Measurements from ENCODE around the gene TELO2.

GRCh38 chr16:1505073-1505844 lies 12.1 kb downstream of the TELO2 start:
- TF ChIP-seq ZNF121 (tag by site-specific recombination; IDR thresholded peaks at IDR 0.05) (no peak), CTCF (tag by site-specific recombination; IDR thresholded peaks at IDR 0.05) (no peak), ZNF473 (tag by site-specific recombination; IDR thresholded peaks at IDR 0.05) (no peak)
